ENCODE measurements around the gene MAGI1.

MAGI1 gene

DNA sequence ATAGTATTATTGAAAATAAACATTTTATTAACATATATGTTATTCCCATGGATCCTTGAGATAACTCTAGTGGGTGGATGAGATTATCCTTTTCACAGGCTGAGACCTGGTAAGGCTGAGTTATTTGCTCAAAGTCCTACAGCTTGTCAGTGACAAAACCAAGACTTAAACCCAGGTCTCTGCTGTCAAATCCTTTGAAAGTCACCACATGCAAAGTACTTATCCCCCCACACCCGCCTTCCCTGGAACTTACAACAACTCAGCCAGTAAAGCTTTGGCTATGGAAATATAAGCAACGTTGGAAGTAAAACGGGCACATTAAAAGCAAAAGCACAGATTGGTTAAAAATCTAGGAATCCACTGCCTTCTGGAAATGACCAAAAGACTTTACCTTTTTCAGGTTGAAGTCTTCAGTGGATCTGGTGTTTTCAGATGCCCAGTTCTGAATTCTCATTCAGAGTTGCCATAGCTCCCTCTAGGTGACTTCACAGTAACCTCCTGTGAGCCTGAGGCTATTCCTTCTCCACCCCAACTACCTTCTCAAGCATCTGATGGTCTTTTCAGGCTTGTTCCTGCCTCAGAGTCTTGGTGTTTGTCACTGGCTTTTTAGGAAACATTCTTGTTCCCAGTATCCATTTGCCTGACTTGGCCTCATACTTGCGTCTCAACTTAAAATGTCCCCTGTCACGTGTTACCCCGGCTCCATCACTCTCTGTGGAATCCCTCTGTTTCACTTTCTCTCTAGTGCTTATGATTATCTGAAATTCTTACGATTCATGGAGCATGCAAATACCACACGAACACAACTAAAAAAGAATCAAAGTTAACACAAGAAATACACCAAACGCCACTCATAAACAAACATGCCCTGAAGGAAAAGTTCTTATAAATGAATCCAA lies 131.2 kb downstream of the MAGI1 start:
- no peak overlapping the region for H3K27ac ChIP-seq (replicated peaks)
- H3K27me3 ChIP-seq (ENCODE audit: insufficient read depth, poor library complexity, severe bottlenecking), result no peaks in the 10 kb centered on the region
- TF ChIP-seq, protein P1, sequence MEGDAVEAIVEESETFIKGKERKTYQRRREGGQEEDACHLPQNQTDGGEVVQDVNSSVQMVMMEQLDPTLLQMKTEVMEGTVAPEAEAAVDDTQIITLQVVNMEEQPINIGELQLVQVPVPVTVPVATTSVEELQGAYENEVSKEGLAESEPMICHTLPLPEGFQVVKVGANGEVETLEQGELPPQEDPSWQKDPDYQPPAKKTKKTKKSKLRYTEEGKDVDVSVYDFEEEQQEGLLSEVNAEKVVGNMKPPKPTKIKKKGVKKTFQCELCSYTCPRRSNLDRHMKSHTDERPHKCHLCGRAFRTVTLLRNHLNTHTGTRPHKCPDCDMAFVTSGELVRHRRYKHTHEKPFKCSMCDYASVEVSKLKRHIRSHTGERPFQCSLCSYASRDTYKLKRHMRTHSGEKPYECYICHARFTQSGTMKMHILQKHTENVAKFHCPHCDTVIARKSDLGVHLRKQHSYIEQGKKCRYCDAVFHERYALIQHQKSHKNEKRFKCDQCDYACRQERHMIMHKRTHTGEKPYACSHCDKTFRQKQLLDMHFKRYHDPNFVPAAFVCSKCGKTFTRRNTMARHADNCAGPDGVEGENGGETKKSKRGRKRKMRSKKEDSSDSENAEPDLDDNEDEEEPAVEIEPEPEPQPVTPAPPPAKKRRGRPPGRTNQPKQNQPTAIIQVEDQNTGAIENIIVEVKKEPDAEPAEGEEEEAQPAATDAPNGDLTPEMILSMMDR (IDR thresholded peaks at IDR 0.05; ENCODE audit: insufficient read depth, low read length), result no peak
- TF ChIP-seq GABPA (IDR thresholded peaks at IDR 0.05; ENCODE audit: low read depth) (no peak), POLR2AphosphoS5 (IDR thresholded peaks at IDR 0.05; ENCODE audit: low read depth) (no peak), SPI1 (IDR thresholded peaks at IDR 0.05; ENCODE audit: borderline replicate concordance, low read depth) (no peak)
- TF ChIP-seq, protein P2, sequence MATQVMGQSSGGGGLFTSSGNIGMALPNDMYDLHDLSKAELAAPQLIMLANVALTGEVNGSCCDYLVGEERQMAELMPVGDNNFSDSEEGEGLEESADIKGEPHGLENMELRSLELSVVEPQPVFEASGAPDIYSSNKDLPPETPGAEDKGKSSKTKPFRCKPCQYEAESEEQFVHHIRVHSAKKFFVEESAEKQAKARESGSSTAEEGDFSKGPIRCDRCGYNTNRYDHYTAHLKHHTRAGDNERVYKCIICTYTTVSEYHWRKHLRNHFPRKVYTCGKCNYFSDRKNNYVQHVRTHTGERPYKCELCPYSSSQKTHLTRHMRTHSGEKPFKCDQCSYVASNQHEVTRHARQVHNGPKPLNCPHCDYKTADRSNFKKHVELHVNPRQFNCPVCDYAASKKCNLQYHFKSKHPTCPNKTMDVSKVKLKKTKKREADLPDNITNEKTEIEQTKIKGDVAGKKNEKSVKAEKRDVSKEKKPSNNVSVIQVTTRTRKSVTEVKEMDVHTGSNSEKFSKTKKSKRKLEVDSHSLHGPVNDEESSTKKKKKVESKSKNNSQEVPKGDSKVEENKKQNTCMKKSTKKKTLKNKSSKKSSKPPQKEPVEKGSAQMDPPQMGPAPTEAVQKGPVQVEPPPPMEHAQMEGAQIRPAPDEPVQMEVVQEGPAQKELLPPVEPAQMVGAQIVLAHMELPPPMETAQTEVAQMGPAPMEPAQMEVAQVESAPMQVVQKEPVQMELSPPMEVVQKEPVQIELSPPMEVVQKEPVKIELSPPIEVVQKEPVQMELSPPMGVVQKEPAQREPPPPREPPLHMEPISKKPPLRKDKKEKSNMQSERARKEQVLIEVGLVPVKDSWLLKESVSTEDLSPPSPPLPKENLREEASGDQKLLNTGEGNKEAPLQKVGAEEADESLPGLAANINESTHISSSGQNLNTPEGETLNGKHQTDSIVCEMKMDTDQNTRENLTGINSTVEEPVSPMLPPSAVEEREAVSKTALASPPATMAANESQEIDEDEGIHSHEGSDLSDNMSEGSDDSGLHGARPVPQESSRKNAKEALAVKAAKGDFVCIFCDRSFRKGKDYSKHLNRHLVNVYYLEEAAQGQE (IDR thresholded peaks at IDR 0.05; ENCODE audit: insufficient replicate concordance, low read depth), result no peak
- no peak for DNase-seq (ENCODE audit: low read depth in 1 of 2, low spot score in 1 of 2)
- no peak overlapping the region for H3K4me3 ChIP-seq (replicated peaks; ENCODE audit: insufficient read depth, low read length)

GRCh38 chr3:65905771-65906170 lies 132.9 kb downstream of the MAGI1 start:
- H3K27me3 ChIP-seq (ENCODE audit: insufficient read depth, poor library complexity, severe bottlenecking), result no peaks in the 10 kb centered on the region
- no peak overlapping the region for H3K27ac ChIP-seq (replicated peaks)
- no peak for TF ChIP-seq SPI1 (IDR thresholded peaks at IDR 0.05; ENCODE audit: borderline replicate concordance, low read depth)
- TF ChIP-seq, protein P1 (IDR thresholded peaks at IDR 0.05; ENCODE audit: insufficient read depth, low read length), result no peak
- no peak for DNase-seq (ENCODE audit: low read depth in 1 of 2, low spot score in 1 of 2)
- no peak overlapping the region for H3K4me3 ChIP-seq (replicated peaks; ENCODE audit: insufficient read depth, low read length)

DNA sequence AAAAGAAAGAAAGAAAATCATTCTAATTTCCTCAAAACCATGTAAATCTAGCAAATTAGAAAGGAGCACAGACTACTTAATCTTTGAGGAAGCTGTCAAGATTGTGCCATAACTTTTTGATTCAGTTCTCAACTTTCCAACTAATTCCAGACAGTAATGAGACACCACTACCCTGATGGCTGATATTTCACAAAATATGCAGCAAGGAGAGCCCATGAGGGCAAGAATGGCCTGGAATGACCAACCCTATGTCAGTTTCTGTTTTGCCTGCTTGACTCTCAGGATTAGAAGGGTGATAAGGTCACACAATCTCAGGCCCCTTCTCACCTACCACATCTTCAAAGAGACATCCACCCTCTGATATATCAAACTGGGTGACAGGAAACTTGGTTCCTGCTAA lies 134.7 kb downstream of the MAGI1 start:
- no peaks in the 10 kb centered on the region for H3K27me3 ChIP-seq (ENCODE audit: insufficient read depth, poor library complexity, severe bottlenecking)
- H3K27ac ChIP-seq (replicated peaks), result no peak overlapping the region
- TF ChIP-seq, protein P1 (IDR thresholded peaks at IDR 0.05; ENCODE audit: insufficient read depth, low read length), result no peak
- TF ChIP-seq GABPA (IDR thresholded peaks at IDR 0.05; ENCODE audit: low read depth) (no peak), POLR2AphosphoS5 (IDR thresholded peaks at IDR 0.05; ENCODE audit: low read depth) (no peak), SPI1 (IDR thresholded peaks at IDR 0.05; ENCODE audit: borderline replicate concordance, low read depth) (no peak)
- TF ChIP-seq, protein P2 (IDR thresholded peaks at IDR 0.05; ENCODE audit: insufficient replicate concordance, low read depth), result no peak
- DNase-seq (ENCODE audit: low read depth in 1 of 2, low spot score in 1 of 2), result no peak
- H3K4me3 ChIP-seq (replicated peaks; ENCODE audit: insufficient read depth, low read length), result no peak overlapping the region

Data from HL-60 (cell line).